Loucy (cell line): ENCODE results near the gene INF2.

ENCODE experiments used
- CTCF ChIP-seq: fragments of 200-600 bp; sonication (generic); conservative IDR thresholded peaks from 2 replicates; pipeline ENCODE4 v1.5.1; 2014; ENCODE audit warnings: mild to moderate bottlenecking, antibody characterized with exemption, low read length
- EZH2phosphoT487 ChIP-seq: fragments of 200-600 bp; IDR thresholded peaks from 2 replicates; pipeline ENCODE4 v1.6.1; 2018; ENCODE audit warnings: antibody characterized with exemption, mild to moderate bottlenecking, moderate library complexity, borderline replicate concordance

- TF ChIP-seq CTCF: no peak
- TF ChIP-seq EZH2phosphoT487: no peak
These were observed 76.1 kb downstream of the INF2 start for GRCh38 chr14:104765517-104765916.
